HG03460 (cell line): ENCODE measurements around the gene GSPT1.

ENCODE experiments used
- ATAC-seq: cut with Tn5 transposase; IDR thresholded peaks from one replicate; pipeline ENCODE4 v1.9.1; 2021; ENCODE audit not compliant: unreplicated experiment

Gene GSPT1

DNA sequence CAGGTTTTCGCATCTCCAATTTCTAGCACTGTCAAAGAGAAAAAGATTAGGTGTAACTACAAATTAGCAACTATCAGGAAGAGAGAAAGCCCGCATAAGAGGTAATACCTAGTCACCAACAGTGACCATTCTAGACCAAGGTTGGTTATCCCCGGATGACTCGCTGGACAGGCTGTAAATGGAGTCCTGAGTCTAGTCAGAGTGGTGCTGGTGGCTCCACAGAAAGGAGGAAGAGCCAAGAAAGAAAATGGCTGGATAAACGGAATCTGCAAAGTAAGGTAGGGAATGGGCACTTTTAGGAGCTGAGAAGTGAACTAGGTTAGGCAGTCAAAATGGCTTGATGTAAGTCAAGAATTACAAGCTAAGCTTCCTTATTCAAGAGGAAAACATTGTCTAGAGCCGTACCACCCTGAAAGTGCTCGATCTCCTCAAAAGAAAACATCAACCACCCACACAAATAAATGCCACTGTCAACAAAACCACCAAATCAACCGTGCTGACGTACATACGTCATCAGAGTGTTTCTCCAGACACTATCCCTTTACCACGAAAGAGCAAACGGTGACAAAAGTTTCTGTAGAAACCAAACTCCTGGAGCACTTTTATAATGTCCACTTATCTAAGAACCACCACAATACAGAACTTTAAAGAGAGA, 2.2 kb downstream of the GSPT1 start:
- ATAC-seq, result no peak

DNA sequence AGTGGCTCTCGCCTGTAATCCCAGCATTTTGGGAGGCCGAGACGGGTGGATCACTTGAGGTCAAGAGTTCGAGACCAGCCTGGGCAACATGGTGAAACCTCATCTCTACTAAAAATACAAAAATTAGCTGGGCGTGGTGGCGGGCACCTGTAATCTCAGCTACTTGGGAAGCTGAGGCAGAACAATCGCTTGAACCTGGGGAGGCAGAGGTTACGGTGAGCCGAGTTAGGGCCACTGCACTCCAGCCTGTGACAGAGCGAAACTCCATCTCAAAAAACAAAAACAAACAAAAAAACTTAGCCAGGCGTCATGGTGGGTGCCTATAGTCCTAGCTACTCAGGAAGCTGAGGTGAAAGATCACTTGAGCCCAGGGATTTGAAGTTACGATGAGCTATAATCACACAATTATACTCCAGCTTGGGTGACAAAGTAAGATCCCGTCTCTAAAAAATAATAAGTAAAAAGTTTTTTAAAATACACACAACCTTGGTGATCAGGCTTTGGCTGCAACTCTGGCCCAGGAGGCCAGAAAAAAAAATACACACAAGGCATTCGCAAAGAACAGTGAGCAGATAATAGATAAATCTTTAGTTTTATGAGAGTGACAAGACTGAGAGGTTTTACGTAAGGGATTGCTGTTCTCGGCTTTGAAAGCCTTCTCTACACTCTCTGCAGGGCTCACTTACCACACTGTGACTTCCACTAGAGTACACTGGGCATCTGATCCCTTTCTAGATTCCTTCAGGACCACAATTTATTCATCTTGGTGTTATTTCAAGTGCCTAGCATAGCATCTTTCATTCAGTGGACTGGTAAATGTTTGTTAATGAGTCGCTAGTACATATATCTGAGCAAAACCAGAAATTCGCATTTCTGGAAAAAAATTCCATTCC, 5.9 kb downstream of the GSPT1 start:
- no peak for ATAC-seq

DNA sequence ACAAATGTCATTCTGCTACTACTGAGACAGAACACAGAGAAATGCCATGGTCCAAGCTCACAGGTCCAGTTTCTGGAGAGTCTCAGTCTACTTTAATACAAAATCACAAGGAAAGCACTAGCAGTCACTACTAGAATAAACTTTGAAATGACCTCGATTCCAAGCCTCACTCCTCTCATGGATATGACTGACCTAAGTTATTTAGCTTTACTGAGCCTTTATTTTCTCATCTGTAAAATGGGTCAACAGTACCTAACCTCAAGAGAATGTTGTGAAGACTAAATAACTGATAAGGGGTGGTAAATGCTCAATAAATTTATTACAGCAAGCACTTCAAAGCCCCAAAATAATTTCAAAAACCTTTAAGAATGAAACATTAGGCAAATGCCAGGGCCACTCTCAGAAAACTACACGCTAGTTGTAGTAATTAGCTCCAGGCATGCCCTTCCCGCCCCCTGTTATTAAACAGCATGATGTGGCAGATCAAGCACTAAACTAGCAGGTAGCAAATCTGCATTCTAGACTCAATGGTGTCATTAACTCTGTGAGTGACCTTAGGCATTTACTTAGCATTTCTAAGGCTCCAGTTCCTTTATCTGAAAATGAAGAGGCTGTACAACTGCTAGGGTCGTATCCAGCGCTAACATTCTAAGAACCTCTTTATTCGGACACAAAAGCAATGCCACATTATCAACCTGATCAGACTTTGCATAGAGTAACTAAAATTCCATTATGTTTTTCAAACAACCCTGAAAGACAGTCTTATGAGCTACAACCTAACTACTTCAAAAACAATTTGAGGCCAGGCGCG, 8.4 kb downstream of the GSPT1 start:
- no peak for ATAC-seq

DNA sequence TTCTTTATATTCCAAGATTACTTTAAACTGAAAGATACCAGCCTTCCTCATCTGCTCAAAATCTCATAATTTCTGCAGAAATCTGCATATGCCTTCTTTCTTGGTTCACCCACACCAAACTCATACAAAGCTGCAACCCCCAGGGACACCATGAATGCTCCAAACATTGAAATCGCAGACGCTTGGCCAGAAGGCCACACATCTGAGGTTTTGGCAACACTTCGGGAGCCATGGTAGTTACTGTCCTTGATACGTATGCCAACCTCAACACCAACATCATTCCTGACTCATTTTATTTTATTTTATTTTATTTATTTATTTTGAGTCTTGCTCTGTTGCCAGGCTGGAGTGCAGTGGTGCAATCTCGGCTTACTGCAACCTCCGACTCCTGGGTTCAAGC, 11.8 kb downstream of the GSPT1 start:
- no peak for ATAC-seq

DNA sequence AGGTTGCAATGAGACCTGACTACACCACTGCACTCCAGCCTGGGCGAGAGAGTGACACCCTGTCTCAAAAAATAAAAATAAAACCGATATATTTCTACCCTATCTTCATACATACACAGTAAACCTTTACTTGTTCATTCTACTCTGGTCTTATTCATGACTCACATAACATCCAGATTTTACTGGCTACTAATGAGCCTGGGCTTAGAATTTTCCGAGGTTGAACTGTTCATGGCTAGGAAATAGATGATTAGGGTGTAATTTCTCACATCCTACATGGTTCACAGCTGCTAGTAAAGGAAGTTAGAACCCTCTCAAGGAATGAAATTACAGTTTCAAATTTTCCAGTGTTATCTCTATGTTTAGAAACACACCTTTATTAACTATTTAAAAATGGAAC, 14.7 kb downstream of the GSPT1 start:
- no peak for ATAC-seq

DNA sequence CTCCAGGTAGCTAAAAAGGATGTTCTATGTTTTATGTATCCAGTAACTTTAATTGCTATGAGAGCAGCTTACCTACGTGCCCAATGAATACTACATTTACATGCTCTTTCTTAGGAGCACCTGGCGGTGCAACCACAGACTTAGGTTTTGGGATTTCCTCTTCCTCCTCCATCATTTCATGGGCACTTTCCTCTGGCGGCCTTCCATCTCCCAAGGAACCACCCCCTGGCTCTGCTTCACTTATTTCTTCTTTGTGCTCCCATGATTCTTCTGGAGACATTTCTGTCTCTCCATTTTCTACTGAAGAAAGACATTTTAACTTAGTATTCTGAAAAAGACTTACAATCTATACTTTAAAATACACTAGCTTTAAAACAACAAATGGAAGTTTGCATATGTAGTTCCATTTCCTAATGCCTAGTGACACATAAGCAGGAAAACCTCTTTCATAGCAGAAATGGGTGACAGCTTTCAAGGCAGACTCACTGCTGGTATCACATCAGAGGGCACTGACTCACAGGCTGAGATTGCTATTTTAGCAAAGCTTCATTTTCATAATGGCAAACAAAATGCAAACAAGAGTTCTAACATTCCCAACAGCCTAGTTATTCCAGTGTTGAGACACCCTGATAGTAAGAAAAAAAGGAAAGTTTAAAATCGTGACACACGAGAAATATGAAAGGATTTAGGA, 19.1 kb downstream of the GSPT1 start:
- ATAC-seq, result no peak

DNA sequence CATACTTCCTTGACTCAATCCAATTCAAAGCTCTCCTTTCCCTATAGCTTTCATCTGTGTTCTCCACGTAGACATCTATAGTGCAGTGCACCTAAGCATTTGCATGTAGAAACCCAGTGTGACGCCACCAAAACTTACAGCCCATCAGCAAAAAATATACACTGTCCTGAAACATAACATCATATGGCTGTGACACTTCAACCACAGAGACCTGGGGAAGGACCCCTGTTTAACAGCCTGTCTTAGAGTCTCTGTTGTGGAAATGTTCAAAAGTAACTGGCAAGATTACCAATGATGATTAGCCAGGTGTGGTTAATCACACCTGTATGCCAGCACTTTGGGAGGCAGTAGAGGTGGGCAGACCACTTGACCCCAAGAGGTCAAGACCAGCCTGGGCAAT, 22.2 kb downstream of the GSPT1 start:
- ATAC-seq, result no peak

DNA sequence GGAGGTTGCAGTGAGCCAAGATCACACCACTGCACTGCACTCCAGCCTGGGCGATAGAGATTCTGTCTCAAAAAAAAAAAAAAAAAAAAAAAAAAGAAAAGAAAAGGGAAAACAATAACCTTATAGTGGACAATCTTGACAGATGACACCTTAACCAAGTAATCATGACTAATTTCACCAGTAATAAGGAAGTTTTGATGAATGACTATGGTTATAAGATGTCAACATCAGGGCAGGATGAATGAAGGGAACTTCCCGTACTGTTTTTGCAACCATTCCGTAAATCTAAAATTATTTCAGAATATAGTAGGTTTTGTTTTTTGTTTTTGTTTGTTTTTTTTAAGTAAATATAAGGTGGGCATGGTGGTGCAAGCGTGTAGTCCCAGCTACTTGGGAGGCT, 23.0 kb downstream of the GSPT1 start:
- no peak for ATAC-seq

DNA sequence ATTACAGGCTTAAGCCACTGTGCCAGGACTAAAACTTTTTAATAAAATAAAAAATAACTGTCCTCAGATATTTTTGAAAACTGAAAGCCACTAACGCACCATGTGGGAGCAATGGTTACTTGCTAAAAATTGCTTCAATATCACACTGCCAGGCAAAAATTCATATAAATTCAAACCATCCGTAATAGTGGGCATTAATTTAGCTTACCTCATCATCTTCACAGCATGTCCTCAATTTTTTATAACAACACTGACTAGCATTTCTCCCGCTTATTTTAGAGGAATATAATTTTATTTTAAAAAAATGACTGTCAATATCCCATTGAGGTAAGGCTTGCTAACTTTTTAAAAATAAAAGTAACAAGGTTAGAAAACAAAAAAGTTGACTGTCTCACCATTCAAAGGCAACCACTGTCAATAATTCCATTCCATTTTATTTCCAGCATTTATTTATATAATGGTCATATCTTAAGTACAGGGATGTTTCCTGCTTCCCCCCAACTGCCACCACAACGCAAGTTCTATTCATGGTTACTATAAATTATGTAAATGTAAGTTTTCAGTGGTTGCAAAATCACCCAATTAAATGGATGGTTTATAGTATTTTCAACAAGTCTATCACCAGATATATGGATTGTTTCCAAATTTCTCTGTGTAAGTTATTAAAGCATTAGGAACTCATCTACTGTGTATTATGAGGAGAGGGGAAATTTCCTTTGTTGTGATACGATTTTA, 25.4 kb downstream of the GSPT1 start:
- ATAC-seq, result no peak

DNA sequence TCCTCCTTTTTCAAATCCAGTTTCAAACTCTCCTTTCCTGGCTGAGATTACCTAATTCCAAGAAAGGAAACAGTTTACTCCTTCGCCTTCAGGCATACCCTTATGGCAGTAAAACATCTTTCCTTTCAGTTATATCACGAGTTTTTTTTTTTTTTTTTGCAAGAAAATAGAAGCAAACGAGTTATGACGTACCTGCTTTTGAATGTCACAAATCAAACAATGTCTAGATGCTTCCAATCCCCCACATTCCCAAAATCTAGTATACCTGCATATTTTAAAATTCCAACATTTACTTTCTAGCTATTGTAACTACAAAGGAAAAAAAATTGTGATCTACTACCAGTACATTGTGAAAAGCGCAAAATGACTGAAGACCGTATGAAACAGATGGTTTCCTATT, 28.9 kb downstream of the GSPT1 start:
- no peak for ATAC-seq

DNA sequence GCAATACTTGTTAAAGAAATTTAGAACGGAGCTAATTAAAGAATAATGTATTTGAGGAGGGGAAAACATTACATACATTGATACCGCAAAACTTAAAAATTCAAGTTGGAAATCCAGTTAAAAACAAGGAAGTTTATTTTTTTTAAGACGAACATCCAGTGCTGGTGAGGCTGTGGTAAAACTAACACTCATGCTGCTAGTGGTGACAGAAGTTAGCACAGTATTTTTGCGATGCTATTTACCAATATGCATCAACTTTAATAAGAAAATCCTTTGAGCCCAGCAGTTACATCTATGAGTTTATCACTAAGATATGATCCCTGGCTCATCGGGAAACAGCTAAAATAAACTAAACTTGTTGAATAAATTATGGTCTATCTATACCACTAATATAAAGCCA, 31.7 kb downstream of the GSPT1 start:
- ATAC-seq, result no peak

DNA sequence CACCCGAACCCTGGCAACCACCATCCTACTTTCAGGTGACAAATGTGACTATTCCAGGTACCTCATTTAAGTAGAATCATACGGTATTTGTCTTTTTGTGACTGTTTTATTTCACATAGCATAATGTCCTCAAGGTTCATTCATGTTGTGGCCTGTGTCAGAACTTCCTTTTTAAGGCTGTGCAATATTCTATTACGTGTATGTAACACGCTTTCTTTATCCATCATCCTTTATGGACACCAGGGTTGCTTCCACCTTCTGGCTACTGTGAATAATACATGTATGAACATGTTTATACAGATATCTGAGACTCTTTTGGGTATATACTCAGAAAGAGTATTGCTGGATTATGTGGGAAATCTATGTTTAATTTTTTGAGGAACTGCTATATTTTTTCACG, 35.7 kb downstream of the GSPT1 start:
- no peak for ATAC-seq

DNA sequence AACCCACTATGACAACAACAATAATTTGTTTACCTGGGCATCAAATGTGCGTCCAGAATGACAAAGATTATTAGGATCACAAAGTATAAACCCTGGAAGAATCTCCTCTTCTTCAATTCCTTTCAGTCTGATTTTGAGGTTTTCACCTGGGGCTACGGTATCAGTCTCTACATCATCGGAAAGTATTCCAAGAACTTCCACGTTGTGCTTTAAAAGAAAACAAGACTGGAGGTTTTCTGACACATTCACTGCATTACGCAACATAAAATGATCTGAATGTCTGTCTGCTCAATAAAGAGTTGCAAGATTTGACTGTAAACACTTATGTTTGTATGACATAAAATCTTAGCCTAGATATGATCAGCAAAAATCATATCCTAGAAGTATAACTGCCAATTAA, 38.4 kb downstream of the GSPT1 start:
- ATAC-seq, result no peak

DNA sequence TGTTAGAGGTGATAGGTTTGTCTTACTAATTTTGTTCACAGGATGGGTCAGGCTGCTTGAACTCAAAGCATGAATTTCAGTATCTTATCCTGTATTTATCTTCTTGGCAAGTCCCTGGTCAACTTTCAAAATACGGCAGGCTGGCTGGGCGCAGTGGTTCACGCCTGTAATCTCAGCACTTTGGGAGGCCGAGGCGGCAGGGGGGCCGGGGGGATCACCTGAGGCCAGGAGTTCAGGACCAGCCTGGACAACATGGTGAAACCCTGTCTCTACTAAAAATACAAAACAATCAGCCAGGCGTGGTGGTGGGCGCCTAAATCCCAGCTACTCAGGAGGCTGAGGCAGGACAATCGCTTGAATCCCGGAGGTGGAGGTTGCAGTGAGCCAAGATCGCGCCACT, 39.5 kb downstream of the GSPT1 start:
- no peak for ATAC-seq

DNA sequence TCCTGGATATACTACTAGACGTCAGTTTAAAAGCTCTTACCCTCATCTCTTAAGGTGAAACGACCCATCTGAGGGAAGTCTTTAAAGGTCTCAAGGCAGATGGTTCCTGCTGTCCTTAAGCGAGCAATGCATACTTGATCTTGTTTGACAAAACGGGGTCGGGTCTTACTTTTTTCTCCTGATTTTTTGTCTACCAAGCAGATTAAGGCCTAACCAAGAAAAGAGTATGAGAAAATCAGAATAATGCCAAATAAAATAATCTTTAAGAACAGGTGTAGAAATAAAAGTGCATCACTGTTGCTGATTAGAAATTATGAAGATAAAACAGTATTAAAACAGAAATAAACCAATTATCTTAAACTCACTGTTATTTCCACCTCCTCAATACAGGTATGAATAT, 40.0 kb downstream of the GSPT1 start:
- ATAC-seq, result no peak

DNA sequence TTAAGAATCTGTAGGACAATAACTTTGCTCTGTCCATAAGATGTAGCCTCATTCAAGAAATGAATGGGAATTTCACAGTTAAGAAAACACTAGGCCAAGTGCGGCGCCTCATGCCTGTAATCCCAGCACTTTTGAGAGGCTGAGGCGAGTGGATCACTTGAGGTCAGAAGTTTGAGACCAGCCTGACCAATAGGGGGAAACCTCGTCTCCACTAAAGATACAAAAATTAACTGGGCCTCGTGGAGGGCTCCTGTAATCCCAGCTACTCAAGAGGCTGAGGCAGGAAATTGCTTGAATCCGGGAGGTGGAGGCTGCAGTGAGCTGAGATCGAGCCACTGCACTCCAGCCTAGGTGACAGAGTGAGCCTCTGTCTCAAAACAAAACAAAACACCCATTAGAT, 44.6 kb downstream of the GSPT1 start:
- ATAC-seq, result no peak

DNA sequence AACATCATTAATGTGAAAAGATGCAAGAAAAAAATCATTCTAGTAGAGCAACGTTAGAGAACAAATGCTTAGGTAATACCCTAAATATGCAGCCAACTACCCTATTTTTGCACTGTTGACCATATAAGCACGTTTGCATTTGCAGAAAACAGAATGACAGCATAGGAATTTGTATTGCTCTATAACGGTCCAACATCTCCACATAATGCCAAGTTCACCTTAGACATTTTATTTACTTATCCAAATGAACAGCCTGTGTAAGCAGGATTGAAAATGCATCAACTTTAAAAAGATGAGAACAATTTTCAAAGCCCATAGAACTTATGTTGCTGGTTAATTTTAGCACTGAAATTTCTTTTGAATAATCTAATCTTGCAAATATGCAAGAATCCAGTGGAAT, 45.4 kb downstream of the GSPT1 start:
- ATAC-seq, result no peak

DNA sequence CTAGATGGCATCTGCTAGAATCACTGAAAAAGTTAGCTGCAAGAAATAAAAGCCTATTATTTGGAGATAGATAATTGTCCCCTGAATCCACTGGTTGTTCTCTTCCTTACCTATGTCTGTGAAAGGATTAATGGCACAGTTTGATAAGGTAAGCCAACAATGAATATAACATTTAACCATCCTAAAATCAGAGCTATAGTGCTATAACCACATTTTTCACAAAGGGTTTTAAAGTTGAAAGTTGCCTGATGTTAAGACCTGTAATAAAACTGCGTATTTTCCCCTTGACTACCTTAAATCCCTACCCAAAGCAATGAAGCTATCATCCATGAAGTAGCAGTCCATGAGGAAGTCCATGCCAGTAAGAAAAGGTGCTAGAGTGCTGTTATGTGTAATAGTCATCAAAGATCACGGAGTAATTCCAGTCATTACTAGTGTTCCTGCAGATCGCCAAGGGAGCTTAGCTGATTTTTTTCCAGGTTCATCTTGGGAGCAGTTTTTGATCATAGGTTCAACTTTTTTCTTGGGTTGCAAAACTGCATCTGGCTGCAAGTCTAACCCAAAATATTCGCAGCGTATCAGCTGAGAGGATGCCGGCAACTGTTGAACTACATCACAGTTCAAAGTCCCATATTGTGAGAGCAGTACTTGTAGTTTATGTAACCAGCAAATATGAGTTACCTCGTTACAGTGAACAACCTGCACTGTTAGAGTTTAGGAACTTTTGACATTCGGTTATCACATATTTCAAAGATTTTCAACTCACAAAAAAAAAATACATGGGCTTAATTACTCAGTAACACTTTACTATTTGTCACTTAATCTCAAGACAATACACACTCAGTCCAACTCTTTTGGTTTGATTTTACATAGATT, 46.2 kb downstream of the GSPT1 start:
- no peak for ATAC-seq

DNA sequence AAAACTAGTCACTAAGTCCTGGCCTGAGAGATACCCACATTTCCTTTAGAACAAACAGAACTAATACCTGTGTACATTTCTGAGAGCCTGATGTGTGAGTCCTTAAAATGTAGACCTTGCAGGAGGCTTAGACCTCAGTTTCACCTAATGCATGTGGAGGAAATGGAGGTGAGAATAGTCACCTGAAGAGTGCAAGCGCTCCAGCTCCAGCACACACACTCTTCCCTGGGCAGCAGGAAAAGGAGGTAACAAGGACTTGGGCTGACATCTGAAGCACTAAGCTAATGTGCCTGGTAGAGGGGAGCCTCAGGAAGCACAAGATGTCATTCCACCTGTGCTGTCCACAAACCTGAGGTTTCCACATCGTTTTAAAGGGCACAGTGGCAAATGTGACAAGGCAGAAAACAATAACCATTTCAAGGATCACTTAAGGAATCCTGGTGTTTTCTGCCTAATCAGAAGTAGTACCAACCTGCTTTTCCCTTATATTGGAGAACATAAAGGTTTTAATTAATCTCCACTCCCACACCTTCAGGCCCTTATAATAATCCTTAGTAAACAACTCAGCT, 47.3 kb downstream of the GSPT1 start:
- ATAC-seq, result no peak
